HEK293 (cell line): ENCODE data around the gene LY9.

ENCODE experiments used
- CTCF ChIA-PET: fragments of 350-600 bp; formaldehyde crosslinking; extraction: SDS; loops from one replicate; lab custom pipeline; 2021; ENCODE audit warnings: antibody characterized with exemption; lab: Yijun Ruan, JAX
- POLR2A ChIA-PET: fragments of 300-600 bp; formaldehyde crosslinking; extraction: SDS; loops from one replicate; lab custom pipeline; 2020; ENCODE audit warnings: antibody characterized with exemption, inconsistent platforms; lab: Yijun Ruan, JAX
- H3K27ac ChIP-seq: fragments of 200-500 bp; sonication (Bioruptor generic); 2 replicates; pipeline ENCODE4 v1.5.1; 2014; ENCODE audit warnings: low read depth, low read length, control low read depth, inconsistent platforms; ENCODE audit errors: extremely low read depth
- H3K36me3 ChIP-seq, 2 experiments: fragments of 200-500 bp in 1 of 2; sonication (Bioruptor generic) in 1 of 2; 1 replicate in 1 of 2; 2 replicates in 1 of 2; pipeline ENCODE4 v1.5.1; 2014 to 2017; ENCODE audit warnings: inconsistent platforms in 2 of 2, low read length in 2 of 2; ENCODE audit not compliant: control insufficient read depth in 2 of 2, insufficient read depth in 1 of 2
- H3K4me1 ChIP-seq: fragments of 200-500 bp; sonication (Bioruptor generic); 2 replicates; pipeline ENCODE4 v1.5.1; 2014; ENCODE audit warnings: mild to moderate bottlenecking, low read length, inconsistent platforms; ENCODE audit not compliant: control insufficient read depth, insufficient read depth
- H3K4me3 ChIP-seq: 2 replicates; pipeline ENCODE4 v1.5.1; 2011; ENCODE audit warnings: low read depth, mild to moderate bottlenecking, control low read depth, low read length, moderate library complexity
- H3K9me3 ChIP-seq: fragments of 200-500 bp; sonication (Bioruptor generic); 2 replicates; pipeline ENCODE4 v1.5.1; 2014; ENCODE audit warnings: low read depth, low read length, inconsistent platforms; ENCODE audit not compliant: control insufficient read depth, insufficient read depth
- CTCF ChIP-seq: fragments of 450-650 bp; formaldehyde crosslinking; IDR thresholded peaks from 2 replicates; pipeline ENCODE4 v1.5.1; 2016; ENCODE audit warnings: missing biosample characterization, missing genetic modification characterization
- FEZF1 ChIP-seq: fragments of 450-650 bp; formaldehyde crosslinking; IDR thresholded peaks from 2 replicates; pipeline ENCODE4 v1.5.1; 2016; ENCODE audit warnings: missing biosample characterization, missing genetic modification characterization
- HOXA7 ChIP-seq: sonication (generic); formaldehyde crosslinking; IDR thresholded peaks from 2 replicates; pipeline ENCODE4 v1.8.1; 2022; ENCODE audit warnings: missing genetic modification reagents, borderline replicate concordance
- IKZF3 ChIP-seq: fragments of 450-650 bp; IDR thresholded peaks from 2 replicates; pipeline ENCODE4 v1.5.0; 2018; ENCODE audit warnings: missing biosample characterization, mild to moderate bottlenecking, missing genetic modification characterization, moderate library complexity
- KLF8 ChIP-seq: fragments of 450-650 bp; formaldehyde crosslinking; IDR thresholded peaks from 2 replicates; pipeline ENCODE4 v1.5.1; 2016; ENCODE audit warnings: missing biosample characterization, missing genetic modification characterization
- PRDM2 ChIP-seq: fragments of 450-650 bp; formaldehyde crosslinking; IDR thresholded peaks from 2 replicates; pipeline ENCODE4 v1.5.1; 2016; ENCODE audit warnings: missing biosample characterization, missing genetic modification characterization, borderline replicate concordance
- ZBTB1 ChIP-seq: fragments of 450-650 bp; formaldehyde crosslinking; IDR thresholded peaks from 2 replicates; pipeline ENCODE4 v1.5.1; 2016; ENCODE audit warnings: missing biosample characterization, missing genetic modification characterization
- ZBTB21 ChIP-seq: fragments of 450-650 bp; formaldehyde crosslinking; IDR thresholded peaks from 2 replicates; pipeline ENCODE4 v1.5.1; 2017; ENCODE audit warnings: missing biosample characterization, missing genetic modification characterization
- ZNF112 ChIP-seq: fragments of 450-650 bp; formaldehyde crosslinking; IDR thresholded peaks from 2 replicates; pipeline ENCODE4 v1.5.0; 2017; ENCODE audit warnings: missing biosample characterization, missing genetic modification characterization
- ZNF148 ChIP-seq: fragments of 450-650 bp; formaldehyde crosslinking; IDR thresholded peaks from 2 replicates; pipeline ENCODE4 v1.5.0; 2017; ENCODE audit warnings: missing biosample characterization, missing genetic modification characterization, borderline replicate concordance
- ZNF280C ChIP-seq: fragments of 450-650 bp; formaldehyde crosslinking; IDR thresholded peaks from 2 replicates; pipeline ENCODE4 v1.5.1; 2016; ENCODE audit warnings: missing biosample characterization, missing genetic modification characterization
- ZNF324 ChIP-seq: fragments of 450-650 bp; formaldehyde crosslinking; IDR thresholded peaks from 2 replicates; pipeline ENCODE4 v1.5.1; 2016; ENCODE audit warnings: missing biosample characterization, missing genetic modification characterization
- ZNF529 ChIP-seq: fragments of 450-650 bp; formaldehyde crosslinking; IDR thresholded peaks from 2 replicates; pipeline ENCODE4 v1.5.1; 2017; ENCODE audit warnings: missing genetic modification characterization, missing biosample characterization; ENCODE audit not compliant: insufficient replicate concordance
- ZNF580 ChIP-seq: fragments of 450-650 bp; formaldehyde crosslinking; IDR thresholded peaks from 2 replicates; pipeline ENCODE4 v1.5.1; 2016; ENCODE audit warnings: missing biosample characterization, missing genetic modification characterization
- ZNF621 ChIP-seq: fragments of 450-650 bp; formaldehyde crosslinking; IDR thresholded peaks from 2 replicates; pipeline ENCODE4 v1.5.1; 2017; ENCODE audit warnings: missing biosample characterization, missing genetic modification characterization
- ZSCAN18 ChIP-seq: fragments of 450-650 bp; formaldehyde crosslinking; IDR thresholded peaks from 2 replicates; pipeline ENCODE4 v1.5.1; 2016; ENCODE audit warnings: missing biosample characterization, missing genetic modification characterization
- ZSCAN23 ChIP-seq: fragments of 450-650 bp; formaldehyde crosslinking; IDR thresholded peaks from 2 replicates; pipeline ENCODE4 v1.5.1; 2016; ENCODE audit warnings: missing biosample characterization, missing genetic modification characterization

LY9 gene

GRCh38 chr1:160755911-160756848 is 39.8 kb upstream of the LY9 start:
- H3K4me3 ChIP-seq: no peak overlapping the region
- no peaks in the 10 kb centered on the region for H3K9me3 ChIP-seq
- H3K4me1 ChIP-seq: peaks cover 8% of the 10 kb centered on the region; the same call in 1 of the 2 replicates
- H3K27ac ChIP-seq: no peak overlapping the region
- H3K36me3 ChIP-seq: no peaks in the 10 kb centered on the region
- TF ChIP-seq ZNF112 (tag by site-specific recombination): no peak
- TF ChIP-seq ZNF621 (tag by site-specific recombination): no peak
- no peak for TF ChIP-seq ZSCAN23 (tag by site-specific recombination)
- no peak for TF ChIP-seq ZNF580 (tag by site-specific recombination)
- TF ChIP-seq KLF8 (tag by site-specific recombination): no peak
- TF ChIP-seq PRDM2 (tag by site-specific recombination): no peak
- TF ChIP-seq FEZF1 (tag by site-specific recombination): no peak
- no peak for TF ChIP-seq ZNF280C (tag by site-specific recombination)
- no peak for TF ChIP-seq ZNF529 (tag by site-specific recombination)
- ChIA-PET CTCF (interaction anchor here (1.1 to 1.6 kb wide), 3 partner anchors 8 to 21 kb away, joined by 3 to 6 read pairs (median 4); no protein-coding TSS in a partner anchor), POLR2A (no interaction called here)

- POLR2A ChIA-PET: no interaction called here
- H3K27ac ChIP-seq: no peak overlapping the region
- TF ChIP-seq ZSCAN18 (tag by site-specific recombination) (no peak), ZNF324 (tag by site-specific recombination) (no peak), ZBTB1 (tag by site-specific recombination) (no peak), ZBTB21 (tag by site-specific recombination) (no peak), ZNF148 (tag by site-specific recombination) (no peak), CTCF (tag by site-specific recombination) (no peak), IKZF3 (tag by site-specific recombination) (no peak), HOXA7 (no peak)
Observed at GRCh38 chr1:160756849-160757201, 39.1 kb upstream of the LY9 start.

More at GRCh38 chr1:160756849-160757201, 39.1 kb upstream of the LY9 start:
- CTCF ChIA-PET: interaction anchor here (1.6 kb wide), 1 partner anchor 9 kb away, joined by 4 read pairs; no protein-coding TSS in a partner anchor
- Histone ChIP-seq H3K9me3 (no peaks in the 10 kb centered on the region), H3K36me3 (no peaks in the 10 kb centered on the region), H3K4me3 (no peak overlapping the region), H3K4me1 (peaks cover 8% of the 10 kb centered on the region; the same call in 1 of the 2 replicates)
